ENCODE measurements around the gene NEK6. TPM values are rescaled to one million over a fixed set of nuclear protein-coding genes. Genes with fewer than 3 reads are reported as not detected.
A peak's percentile ranks its signal among the peaks of the same experiment; 100 is the strongest.

NEK6 gene
- total and polyA plus RNA-seq, 10 of the 15 experiments (the other 5 are each of a cell fraction or from before 2014, with no cell fraction given), result 31.3 to 161 (median 89.2) TPM

GRCh38 chr9:124260769-124261603 lies 3.2 kb downstream of the NEK6 start (continued):
- TF ChIP-seq REST (IDR thresholded peaks at IDR 0.05; ENCODE audit: low read depth, low read length) (no peak), CBFB (IDR thresholded peaks at IDR 0.05; ENCODE audit: low read depth) (no peak), MXI1 (IDR thresholded peaks at IDR 0.05; ENCODE audit: low read depth, low read length) (peak; percentile 31; the same call in 1 of the 2 replicates), WRNIP1 (IDR thresholded peaks at IDR 0.05; ENCODE audit: borderline replicate concordance, low read depth, low read length) (no peak), CHD1 (IDR thresholded peaks at IDR 0.05; ENCODE audit: low read depth, low read length) (no peak), DPF2 (IDR thresholded peaks at IDR 0.05) (0 out of 2 replicates have a peak, but pooled peaks have one; percentile 46), KLF5 (IDR thresholded peaks at IDR 0.05; ENCODE audit: partially characterized antibody) (no peak), USF2 (IDR thresholded peaks at IDR 0.05; ENCODE audit: borderline replicate concordance, low read depth, low read length) (no peak), MTA3 (IDR thresholded peaks at IDR 0.05; ENCODE audit: borderline replicate concordance, low read length) (no peak), SP1 (IDR thresholded peaks at IDR 0.05; ENCODE audit: low read depth, low read length) (no peak), SKIL (IDR thresholded peaks at IDR 0.05; ENCODE audit: low read depth, poor library complexity, severe bottlenecking) (no peak), IKZF2 (IDR thresholded peaks at IDR 0.05) (0 out of 4 replicates have a peak, but pooled peaks of 1 of the 2 experiments have one; percentile 11), SREBF2 (IDR thresholded peaks at IDR 0.05; ENCODE audit: low read length) (no peak), TCF3 (IDR thresholded peaks at IDR 0.05; ENCODE audit: borderline replicate concordance, insufficient read depth, low read depth, low read length) (no peak), SIN3A (IDR thresholded peaks at IDR 0.05; ENCODE audit: low read depth, low read length) (no peak), NR2F1 (conservative IDR thresholded peaks at IDR 0.05) (no peak), TCF7 (IDR thresholded peaks at IDR 0.05; ENCODE audit: borderline replicate concordance) (no peak), RUNX3 (IDR thresholded peaks at IDR 0.05; ENCODE audit: low read length) (no peak), ZNF687 (IDR thresholded peaks at IDR 0.05) (no peak), FOXK2 (IDR thresholded peaks at IDR 0.05) (no peak), MYB (IDR thresholded peaks at IDR 0.05; ENCODE audit: borderline replicate concordance, low read depth, low read length) (no peak)

All from GM12878 (cell line).